Astrocyte (in vitro differentiated cells and primary cell): ENCODE measurements around the gene KPNA5.

Experiments used
- EZH2 ChIP-seq: IDR thresholded peaks from 2 replicates; pipeline ENCODE4 v1.6.1; 2012; ENCODE audit warnings: mild to moderate bottlenecking, low read length, inconsistent platforms; ENCODE audit not compliant: insufficient read depth
- TF ChIP-seq, protein P1 (sequence below): IDR thresholded peaks from 2 replicates; pipeline ENCODE4 v1.5.1; 2011; ENCODE audit warnings: low read depth, mild to moderate bottlenecking, inconsistent platforms, low read length, moderate library complexity; ENCODE audit not compliant: insufficient read depth

DNA sequence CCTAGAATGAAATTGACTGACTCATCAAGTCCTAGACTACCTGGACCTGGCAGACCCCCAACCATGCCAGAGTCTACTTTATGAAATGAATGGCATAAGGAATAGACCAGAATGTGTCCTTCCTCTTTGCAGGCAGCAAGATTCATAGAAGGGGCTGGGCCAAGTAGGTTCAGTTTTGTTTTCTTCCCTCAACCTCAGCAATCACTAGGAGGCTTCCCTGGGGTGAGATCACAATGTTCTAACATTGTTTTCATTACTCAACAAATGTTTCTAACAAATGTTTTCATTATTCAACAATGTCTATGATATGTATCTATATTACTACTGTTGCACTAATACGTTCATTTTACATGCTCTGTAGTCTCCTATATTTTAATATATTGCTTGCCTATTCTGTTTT is 92.9 kb downstream of the KPNA5 start:
- no peak for TF ChIP-seq EZH2
- TF ChIP-seq, protein P1, sequence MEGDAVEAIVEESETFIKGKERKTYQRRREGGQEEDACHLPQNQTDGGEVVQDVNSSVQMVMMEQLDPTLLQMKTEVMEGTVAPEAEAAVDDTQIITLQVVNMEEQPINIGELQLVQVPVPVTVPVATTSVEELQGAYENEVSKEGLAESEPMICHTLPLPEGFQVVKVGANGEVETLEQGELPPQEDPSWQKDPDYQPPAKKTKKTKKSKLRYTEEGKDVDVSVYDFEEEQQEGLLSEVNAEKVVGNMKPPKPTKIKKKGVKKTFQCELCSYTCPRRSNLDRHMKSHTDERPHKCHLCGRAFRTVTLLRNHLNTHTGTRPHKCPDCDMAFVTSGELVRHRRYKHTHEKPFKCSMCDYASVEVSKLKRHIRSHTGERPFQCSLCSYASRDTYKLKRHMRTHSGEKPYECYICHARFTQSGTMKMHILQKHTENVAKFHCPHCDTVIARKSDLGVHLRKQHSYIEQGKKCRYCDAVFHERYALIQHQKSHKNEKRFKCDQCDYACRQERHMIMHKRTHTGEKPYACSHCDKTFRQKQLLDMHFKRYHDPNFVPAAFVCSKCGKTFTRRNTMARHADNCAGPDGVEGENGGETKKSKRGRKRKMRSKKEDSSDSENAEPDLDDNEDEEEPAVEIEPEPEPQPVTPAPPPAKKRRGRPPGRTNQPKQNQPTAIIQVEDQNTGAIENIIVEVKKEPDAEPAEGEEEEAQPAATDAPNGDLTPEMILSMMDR: no peak
